Left hindlimb (tissue), 1 donor: Measurements from ENCODE around the gene C14orf132.
A peak's percentile ranks its signal among the peaks of the same experiment; 100 is the strongest.

Experiments used
- DNase-seq: peaks from one replicate; pipeline ENCODE4 v3.0.0-alpha.2; 2018

C14orf132 gene

DNA sequence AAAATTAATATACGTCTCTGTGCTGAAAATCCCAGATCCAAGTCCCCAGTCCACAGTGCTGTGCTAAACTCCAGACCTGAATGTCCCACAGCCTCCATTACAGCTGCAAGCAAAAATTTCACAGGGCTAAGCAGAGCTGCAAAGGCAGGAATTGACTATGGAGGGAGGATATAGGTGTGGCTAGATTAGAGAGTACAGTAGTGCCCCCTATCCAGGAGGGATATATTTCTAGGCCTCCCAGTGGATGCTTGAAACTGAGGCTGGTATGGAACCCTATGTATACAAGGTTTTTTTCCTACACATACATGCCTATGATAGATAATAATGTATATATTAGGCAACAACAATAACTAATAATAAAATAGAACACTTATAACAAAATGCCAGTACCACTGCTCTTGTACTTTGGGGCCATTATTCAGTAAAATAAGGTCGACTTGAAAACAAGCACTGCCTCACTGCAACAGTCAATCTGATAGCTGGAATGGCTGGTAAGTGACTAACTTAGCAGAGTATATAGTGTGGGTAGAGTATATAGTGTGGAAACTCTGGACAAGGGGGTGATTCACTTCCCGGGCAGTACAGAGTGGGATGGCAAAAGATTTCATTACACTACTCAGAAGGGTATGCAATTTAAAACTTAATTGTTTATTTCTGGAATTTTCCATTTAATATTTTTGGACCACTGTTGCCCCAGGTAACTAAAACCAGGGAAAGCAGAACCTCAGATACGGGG, 82.7 kb downstream of the C14orf132 start:
- no peak for DNase-seq

DNA sequence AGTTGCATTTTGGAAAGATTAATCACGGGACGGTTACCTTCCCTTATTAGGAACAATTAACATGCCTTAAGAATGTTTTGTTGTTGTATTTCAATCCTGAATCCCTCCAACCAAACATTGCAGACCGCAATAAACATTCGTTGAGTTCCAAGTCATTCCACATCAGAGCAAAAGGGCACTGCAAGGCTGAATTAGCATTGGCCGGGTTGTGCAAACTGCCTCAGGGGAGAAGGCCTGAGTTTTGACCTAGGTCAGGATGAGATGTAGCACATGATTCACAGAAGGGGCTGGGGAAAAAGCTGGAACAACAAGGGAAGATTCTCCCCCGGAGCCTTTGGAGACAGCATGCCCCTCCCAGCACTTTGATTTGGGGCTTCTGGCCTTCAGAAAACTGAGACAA, 83.3 kb downstream of the C14orf132 start:
- no peak for DNase-seq

DNA sequence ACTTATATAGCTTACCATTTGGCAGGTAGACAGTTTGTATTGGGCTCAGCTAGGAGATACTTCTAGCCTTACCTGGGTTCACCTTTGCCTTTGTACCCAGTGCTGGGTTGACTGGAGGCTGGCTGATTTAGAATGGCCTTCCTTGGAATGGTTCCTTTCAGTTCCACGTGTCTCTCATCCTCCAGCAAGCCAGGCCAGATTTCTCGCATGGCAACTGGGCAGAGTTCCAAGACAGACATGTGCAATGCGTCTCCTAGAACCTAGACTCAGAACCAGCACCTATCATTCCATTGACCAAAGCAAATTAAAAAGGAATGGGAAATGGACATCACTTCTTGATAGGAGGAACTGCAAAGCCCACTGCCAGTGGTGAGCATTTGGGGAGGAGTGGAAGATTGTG, 86.4 kb downstream of the C14orf132 start:
- no peak for DNase-seq

DNA sequence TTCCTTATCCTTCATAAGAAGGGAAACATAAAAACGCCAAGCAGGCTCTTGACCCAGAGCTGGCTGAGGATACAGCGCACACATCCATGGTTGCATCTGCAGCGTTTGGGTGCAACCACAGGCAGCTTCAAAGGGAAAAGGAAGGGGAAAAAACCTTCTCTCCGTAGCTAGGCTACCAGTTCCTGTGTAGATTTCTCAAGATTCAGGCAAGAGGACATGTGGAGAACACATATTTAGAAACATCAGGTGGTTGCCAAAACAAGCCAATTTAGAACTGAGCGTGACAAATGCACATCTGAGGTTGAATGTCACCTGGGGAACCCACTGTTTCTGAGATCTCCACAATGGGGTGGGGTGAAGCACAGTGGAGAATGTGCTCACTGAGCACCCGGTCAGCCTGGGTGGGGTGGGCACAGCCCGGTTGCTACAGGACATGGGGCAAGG, 87.2 kb downstream of the C14orf132 start:
- no peak for DNase-seq

DNA sequence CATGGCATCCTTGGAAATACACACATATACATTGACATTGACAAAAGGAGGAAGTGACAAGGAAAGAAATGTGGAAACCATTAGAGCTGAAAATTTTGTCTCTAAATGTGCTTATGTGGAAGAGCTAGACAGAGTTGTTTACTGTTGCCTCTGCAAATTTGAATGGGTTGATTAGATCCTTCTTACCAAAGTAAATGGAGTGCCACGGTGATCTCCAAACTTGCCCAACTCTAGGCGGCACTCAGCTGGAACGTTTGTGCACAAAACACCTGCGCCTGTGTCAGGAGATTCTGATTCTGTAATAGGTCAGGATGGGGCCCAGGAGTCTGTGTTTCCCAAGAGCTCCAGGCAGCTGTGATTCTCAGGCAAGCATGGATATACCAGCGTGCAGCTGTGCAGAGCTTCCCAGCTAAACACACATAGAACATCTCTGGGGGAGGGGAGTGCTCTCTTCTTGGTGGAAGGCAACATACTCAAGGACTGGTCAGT, 87.7 kb downstream of the C14orf132 start:
- no peak for DNase-seq

DNA sequence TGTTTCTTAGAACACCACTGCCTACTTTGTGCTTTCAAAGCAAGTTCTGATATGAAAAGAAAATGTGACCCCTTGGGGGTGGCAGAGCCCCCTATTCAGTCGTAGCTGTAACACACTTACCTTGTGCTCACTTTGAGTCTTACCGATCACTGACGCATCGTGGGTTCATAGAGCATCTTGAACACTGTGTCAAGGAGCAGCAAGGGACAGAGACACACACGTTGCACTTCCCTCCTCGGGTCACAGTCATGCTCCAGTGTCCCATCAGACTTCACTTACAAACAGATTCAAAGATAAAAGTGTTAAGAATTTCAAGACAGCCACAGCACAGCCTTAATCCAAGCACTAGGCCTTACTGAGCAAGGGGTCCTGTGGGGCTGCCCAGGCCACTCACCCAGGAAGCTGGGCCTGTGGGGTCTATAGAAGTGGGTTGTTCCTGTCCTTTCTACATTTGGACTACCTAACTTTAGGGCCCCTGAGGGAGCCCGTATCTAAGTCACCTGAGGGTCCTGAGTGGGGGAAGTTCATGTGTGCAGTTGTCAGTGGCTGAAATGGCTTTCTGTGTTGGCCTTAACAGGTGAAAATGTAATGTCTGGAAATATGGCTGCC, 90.1 kb downstream of the C14orf132 start:
- no peak for DNase-seq

DNA sequence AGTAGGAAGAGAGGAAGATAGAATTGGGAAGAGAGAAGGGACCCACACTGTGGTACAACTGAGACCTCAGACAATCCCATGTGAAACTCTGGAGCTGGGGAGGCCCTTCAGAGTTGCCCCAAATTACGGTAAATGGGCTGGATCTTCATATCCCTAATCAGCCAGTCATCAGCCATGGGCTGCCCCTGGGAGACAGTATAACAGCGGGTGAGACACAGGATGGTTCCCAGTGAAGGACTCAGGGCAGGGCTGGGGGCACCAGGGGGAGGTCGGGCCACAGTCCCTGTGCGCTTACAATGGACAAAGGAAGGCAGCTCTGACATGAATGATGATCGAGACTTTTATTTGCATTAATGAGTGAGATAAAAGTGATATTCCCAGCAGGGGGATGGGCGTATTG, 91.2 kb downstream of the C14orf132 start:
- no peak for DNase-seq

DNA sequence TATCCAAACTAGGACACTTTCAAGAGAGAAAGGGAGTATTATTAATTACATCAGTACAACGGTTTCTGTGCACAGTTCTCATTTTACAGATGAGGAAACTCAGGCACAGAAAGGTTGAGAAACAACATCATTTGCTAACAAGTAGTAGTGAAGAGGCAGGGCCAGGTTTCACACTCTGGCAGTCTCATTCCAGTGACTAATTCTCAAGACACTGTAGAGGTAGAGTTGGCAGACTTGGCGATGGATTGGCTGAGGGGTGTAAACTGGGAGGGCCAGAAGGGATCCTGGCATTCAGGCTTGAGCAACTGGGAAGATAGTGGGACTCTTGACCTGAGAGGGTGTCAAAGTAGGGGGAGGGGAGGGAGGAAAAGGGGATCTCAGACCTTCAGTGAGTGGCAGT, 91.7 kb downstream of the C14orf132 start:
- no peak for DNase-seq

DNA sequence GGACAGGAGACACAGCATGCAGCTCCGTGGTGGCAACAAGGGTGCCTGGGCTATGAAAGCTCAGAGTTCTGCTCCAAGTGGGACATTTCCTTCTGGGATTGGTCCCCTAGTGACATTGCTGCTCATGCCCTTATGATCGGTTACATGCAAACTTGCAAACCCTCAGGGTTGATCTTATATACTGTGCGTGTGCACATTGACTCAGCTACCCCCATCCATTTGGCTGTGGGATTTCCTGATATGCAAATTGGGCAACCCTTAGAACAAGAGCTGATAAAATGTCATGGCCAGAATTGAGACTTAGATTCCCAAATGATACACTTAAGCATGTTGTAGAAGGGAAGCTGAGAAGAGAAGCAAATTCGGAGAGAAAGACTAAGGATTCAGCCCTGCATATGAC, 92.7 kb downstream of the C14orf132 start:
- DNase-seq: no peak

DNA sequence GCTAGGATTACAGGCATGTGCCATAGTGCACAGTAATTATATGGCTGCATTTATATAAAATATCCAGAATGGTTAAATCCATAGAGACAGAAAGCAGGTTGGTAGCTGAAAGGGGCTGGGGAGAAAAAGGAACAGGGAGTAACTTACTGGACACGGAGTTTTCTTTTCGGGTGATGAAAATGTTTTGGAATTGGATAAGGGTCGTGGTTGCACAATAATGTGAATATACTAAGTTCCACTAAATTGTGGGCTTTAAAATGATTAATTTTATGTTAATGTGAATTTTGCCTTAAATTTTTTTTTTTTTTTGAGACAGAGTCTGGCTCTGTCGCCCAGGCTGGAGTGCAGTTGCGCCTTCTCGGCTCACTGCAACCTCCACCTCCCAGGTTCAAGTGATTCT, 95.3 kb downstream of the C14orf132 start:
- no peak for DNase-seq

DNA sequence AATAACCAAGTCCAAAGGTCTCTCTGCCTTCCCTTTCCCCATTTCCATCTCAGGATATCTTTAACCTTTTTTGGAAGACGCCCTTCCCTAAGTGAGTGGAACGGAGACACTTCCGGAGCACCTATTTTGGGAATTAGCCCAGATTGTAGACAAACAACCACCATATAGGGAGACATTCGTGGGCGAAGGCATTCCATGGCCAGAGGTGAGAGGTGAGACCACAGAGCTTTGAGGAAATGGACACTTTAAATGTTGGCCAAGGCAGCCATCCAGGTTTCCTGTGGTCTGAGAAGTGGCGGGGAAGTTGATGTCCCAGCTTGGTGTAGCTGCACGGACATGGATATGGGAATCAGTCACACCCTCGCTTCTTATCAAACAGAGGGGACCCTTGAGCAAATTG, 96.1 kb downstream of the C14orf132 start:
- DNase-seq: no peak

DNA sequence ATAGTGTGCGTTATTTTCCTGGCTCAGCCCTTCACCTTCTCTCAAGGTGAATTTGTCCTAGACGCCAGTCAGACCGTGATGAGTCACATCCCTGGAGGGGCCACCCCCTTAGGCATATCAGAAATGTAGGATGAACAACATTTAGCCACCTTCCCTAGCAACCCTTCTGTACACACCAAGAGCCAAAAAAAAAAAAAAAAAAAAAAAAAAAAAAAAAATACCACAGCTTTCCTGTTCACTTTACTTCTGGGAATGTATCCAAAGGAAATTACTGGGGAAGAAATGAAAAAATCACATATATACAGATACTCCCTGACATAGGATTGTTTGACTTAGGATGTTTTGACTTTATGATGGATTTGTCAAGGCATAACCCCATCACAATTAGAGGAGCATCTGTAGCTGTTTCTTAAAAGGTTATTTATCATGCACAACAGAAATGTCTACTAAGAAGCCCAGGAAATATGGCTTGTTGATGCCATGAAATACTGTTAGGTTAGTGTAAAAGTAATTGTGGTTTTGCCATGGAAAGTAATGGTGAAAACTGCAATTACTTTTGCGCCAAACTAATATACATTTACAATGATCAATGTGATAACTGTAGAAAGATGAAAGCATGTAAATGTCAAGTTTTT, 97.3 kb downstream of the C14orf132 start:
- DNase-seq: peak; percentile 39

DNA sequence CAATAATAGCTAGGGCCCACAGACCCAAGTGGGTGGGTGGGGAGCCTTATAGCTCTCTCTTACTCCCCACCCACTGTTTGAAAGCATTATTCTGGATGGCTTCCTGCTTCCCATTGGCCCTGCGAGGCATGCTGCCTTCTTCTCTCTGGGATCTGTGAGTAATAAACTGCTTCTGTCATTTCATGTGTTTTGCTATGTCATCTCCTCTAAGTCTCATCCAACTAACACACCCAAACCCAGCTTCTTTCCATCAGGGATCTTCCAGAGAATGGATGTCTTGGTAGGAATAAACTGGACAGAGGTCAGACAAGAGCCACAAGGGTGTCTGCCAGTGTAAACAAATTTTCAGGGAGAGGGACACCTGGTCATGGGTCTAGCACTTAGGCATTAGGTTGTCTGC, 99.1 kb downstream of the C14orf132 start:
- no peak for DNase-seq

DNA sequence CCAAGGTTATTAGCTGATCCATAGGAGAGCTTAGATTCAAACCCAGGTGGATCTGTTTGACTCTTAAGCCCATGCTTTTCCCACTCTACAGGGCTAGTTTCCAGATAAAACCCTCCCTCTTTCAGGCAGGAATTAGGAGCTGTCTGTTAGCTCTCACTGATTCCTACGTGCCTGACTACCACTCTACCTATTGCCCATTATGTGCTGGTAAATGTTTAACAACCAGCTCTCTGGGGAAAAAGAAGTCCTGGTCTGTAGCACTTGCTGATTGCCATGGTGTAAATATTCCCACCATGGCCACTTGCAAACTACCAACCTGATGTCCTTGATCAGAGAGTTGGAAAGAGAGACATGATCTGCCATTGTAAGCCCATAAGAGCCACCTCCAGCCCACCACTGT, 100.0 kb downstream of the C14orf132 start:
- DNase-seq: no peak

DNA sequence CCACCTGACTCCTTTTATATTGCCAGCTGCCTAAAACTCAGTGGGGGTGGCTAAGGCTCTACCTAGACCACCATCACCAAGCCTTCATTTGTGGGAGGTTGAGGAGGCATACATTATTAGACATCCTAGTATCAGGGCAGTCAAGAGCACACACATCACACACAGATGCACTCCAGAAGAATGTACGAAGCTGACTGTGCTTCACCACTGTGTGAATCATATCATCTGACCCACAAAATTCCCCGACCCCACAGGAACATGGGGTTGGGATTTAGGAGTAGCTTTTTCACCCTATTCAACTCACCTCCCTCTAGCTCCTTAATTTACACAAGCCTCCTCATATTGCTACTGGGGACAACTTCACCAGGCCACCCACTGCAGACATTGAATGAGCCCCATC, 100.7 kb downstream of the C14orf132 start:
- no peak for DNase-seq

DNA sequence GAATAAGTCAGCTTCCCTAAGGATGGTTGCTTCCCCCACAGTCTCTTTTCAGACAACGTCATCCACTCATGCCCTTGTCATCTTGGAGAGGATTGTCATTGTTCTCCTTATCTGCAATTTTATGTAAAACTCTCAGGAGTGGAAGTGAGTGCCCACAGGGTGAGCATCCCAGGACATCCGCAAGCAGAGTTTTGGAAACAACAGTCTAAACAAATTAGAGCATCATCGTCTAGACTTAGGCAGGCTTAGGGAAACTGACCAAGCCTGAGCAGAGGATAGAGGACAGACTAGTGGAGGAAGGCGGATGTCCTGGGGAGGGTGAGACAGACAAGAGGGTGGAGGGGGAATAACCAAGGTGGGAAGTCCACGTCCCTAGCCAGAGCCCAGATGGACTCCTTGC, 101.8 kb downstream of the C14orf132 start:
- DNase-seq: no peak
